Prostate gland (tissue), 2 donors: ENCODE measurements around the gene TNFRSF14. TPM values are rescaled to one million over a fixed set of nuclear protein-coding genes. Genes with fewer than 3 reads are reported as not detected.

Experiments
- DNase-seq: peaks from one replicate; pipeline ENCODE4 v3.0.0-alpha.2; 2019; ENCODE audit warnings: low spot score
- H3K27ac ChIP-seq, 2 donors: fragments of 200-600 bp; sonication (generic); 2 replicates each; pipeline ENCODE4 v1.5.1; 2017 to 2019
- H3K27me3 ChIP-seq: fragments of 200-600 bp; sonication (generic); replicated peaks from 2 replicates; pipeline ENCODE4 v1.5.1; 2019; ENCODE audit not compliant: insufficient read depth
- H3K36me3 ChIP-seq, 2 donors: fragments of 200-600 bp; sonication (generic); 1 replicate in 1 of 2; 2 replicates in 1 of 2; pipeline versions ENCODE4 v1.5.1 to v1.8.1; 2017 to 2019
- H3K4me1 ChIP-seq: fragments of 200-600 bp; sonication (generic); replicated peaks from 2 replicates; pipeline ENCODE4 v1.5.1; 2019
- H3K4me3 ChIP-seq, 2 donors: fragments of 200-600 bp; sonication (generic); 2 replicates each; pipeline ENCODE4 v1.5.1; 2017 to 2019
- H3K9me3 ChIP-seq: fragments of 200-600 bp; sonication (generic); 2 replicates; pipeline ENCODE4 v1.5.1; 2017
- POLR2A ChIP-seq: fragments of 450-650 bp; IDR thresholded peaks from one replicate; pipeline ENCODE4 v1.6.1; 2016; ENCODE audit warnings: antibody characterized with exemption, mild to moderate bottlenecking
- POLR2AphosphoS5 ChIP-seq: sonication (generic); formaldehyde crosslinking; IDR thresholded peaks from one replicate; pipeline ENCODE4 v1.6.1; 2017; ENCODE audit warnings: antibody characterized with exemption
- WGBS: methylation state at CpG from one replicate; pipeline ENCODE4 v1.1.5; 2018; 5-methylcytosine and 5-hydroxymethylcytosine counted together
- intact Hi-C: fragments of 100-400 bp; cut with DNase I; formaldehyde crosslinking; loops from one replicate; pipeline ENCODE4 v1.14.2; 2022
- total RNA-seq, 2 donors: library from RNA; depleted of rRNA; stranded (reverse); fragments of >200 nt; gene quantifications; one replicate each; pipeline ENCODE4 v1.1.0, GENCODE V29; 2016
- TF ChIP-seq, protein P1 (sequence below), 4 experiments: fragments of 200-600 bp in 2 of 4; fragments of 450-650 bp in 2 of 4; sonication (generic) in 2 of 4; IDR thresholded peaks; 1 replicate in 3 of 4; 2 replicates in 1 of 4; pipeline ENCODE4 v1.5.1; 2016 to 2019; ENCODE audit warnings: antibody characterized with exemption in 4 of 4, mild to moderate bottlenecking in 2 of 4, moderate library complexity in 2 of 4

Gene TNFRSF14
- total RNA-seq, 2 donors from 2014 or later, result 83.3 to 105 TPM

GRCh38 chr1:2611621-2612437, 55.7 kb downstream of the TNFRSF14 start:
- H3K27me3 ChIP-seq, result no peaks in the 10 kb centered on the region
- no peak overlapping the region for H3K27ac ChIP-seq
- no peaks in the 10 kb centered on the region for H3K36me3 ChIP-seq
- TF ChIP-seq POLR2AphosphoS5 (no peak), POLR2A (no peak)
- TF ChIP-seq, protein P1, sequence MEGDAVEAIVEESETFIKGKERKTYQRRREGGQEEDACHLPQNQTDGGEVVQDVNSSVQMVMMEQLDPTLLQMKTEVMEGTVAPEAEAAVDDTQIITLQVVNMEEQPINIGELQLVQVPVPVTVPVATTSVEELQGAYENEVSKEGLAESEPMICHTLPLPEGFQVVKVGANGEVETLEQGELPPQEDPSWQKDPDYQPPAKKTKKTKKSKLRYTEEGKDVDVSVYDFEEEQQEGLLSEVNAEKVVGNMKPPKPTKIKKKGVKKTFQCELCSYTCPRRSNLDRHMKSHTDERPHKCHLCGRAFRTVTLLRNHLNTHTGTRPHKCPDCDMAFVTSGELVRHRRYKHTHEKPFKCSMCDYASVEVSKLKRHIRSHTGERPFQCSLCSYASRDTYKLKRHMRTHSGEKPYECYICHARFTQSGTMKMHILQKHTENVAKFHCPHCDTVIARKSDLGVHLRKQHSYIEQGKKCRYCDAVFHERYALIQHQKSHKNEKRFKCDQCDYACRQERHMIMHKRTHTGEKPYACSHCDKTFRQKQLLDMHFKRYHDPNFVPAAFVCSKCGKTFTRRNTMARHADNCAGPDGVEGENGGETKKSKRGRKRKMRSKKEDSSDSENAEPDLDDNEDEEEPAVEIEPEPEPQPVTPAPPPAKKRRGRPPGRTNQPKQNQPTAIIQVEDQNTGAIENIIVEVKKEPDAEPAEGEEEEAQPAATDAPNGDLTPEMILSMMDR (IDR thresholded peaks at IDR 0.05), result no peak
- H3K4me1 ChIP-seq, result no peaks in the 10 kb centered on the region
- no peak for DNase-seq
- intact Hi-C loops, result no loop called here
- 87% methylated on average over 16 of the region's 19 CpGs for WGBS
- no peak overlapping the region for H3K4me3 ChIP-seq
- no peaks in the 10 kb centered on the region for H3K9me3 ChIP-seq

GRCh38 chr1:2612591-2613365, 56.6 kb downstream of the TNFRSF14 start:
- no peak overlapping the region for H3K4me3 ChIP-seq
- TF ChIP-seq POLR2AphosphoS5 (no peak), POLR2A (no peak)
- TF ChIP-seq, protein P1 (IDR thresholded peaks at IDR 0.05), result no peak
- WGBS, result 88% methylated on average over 11 of the region's 11 CpGs
- H3K27ac ChIP-seq, result no peak overlapping the region
- intact Hi-C loops, result no loop called here
- DNase-seq, result no peak
- no peaks in the 10 kb centered on the region for H3K27me3 ChIP-seq
- H3K9me3 ChIP-seq, result no peaks in the 10 kb centered on the region
- H3K4me1 ChIP-seq, result no peaks in the 10 kb centered on the region
- no peaks in the 10 kb centered on the region for H3K36me3 ChIP-seq

Other genes with a start within 250 kb of the TNFRSF14 start
- gene MORN1, start 164.8 kb upstream of the TNFRSF14 start, total RNA-seq, result 10 to 100 TPM; 18.6 to 21.0 TPM
- 10 to 100 TPM; 86.1 to 97.0 TPM for gene RER1, start 164.5 kb upstream of the TNFRSF14 start, total RNA-seq
- gene PEX10, start 143.8 kb upstream of the TNFRSF14 start, total RNA-seq, result 10 to 100 TPM; 38.3 to 49.9 TPM
- 10 to 100 TPM; 29.8 to 41.0 TPM for gene PLCH2, start 80.1 kb upstream of the TNFRSF14 start, total RNA-seq
- 10 to 100 TPM; 27.0 to 69.5 TPM for gene PANK4, start 29.8 kb upstream of the TNFRSF14 start, total RNA-seq
- gene HES5, start 26.1 kb upstream of the TNFRSF14 start, total RNA-seq, result 1 to 10 TPM in 1 of 2 donors, not detected in 1; 2.6 TPM
- gene PRXL2B, start 30.4 kb downstream of the TNFRSF14 start, total RNA-seq, result 10 to 100 TPM; 20.3 to 25.8 TPM
- 10 to 100 TPM in 1 of 2 donors, 1 to 10 TPM in 1; 4.6 to 13.6 TPM for gene MMEL1, start 76.6 kb downstream of the TNFRSF14 start, total RNA-seq
- 1 to 10 TPM in 1 of 2 donors, under 1 TPM in 1; 0.32 to 1.2 TPM for gene TTC34, start 245.3 kb downstream of the TNFRSF14 start, total RNA-seq